HG03280 (cell line): ENCODE data around the gene ZBTB45.
A peak's percentile ranks its signal among the peaks of the same experiment; 100 is the strongest.

ENCODE experiments used
- ATAC-seq: cut with Tn5 transposase; IDR thresholded peaks from one replicate; pipeline ENCODE4 v1.9.1; 2021; ENCODE audit warnings: mild to moderate bottlenecking, moderate library complexity; ENCODE audit not compliant: unreplicated experiment

Gene ZBTB45

GRCh38 chr19:58555369-58555885, 35.8 kb upstream of the ZBTB45 start:
- no peak for ATAC-seq

GRCh38 chr19:58554494-58555368, 35.1 kb upstream of the ZBTB45 start, which contains the start of gene CHMP2A:
CHMP2A (minus strand) TSS chr19:58555105; CDS start chr19:58554212, 893 bp downstream.
- ATAC-seq, result peak; percentile 36

GRCh38 chr19:58553799-58554493, 34.3 kb upstream of the ZBTB45 start:
- ATAC-seq, result no peak

DNA sequence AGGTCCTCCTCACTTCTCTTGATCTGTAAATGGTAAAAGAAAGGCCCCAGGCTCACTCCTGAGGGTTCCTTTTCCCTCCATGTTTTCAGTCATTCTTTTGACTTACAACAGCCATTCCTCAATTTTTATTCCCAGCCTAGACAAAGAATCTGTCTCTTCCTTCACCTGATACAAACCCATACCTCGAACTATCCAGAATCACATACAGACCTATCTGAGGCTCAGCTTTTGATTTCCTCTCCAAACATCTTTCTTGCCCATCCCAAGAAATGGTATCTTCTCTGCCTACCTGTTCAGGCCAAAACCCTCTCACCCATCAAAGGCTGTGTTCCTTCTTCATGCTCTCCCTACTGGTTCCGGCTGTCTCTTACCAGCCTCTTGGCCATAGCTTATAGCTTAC, 33.0 kb upstream of the ZBTB45 start:
- ATAC-seq, result no peak

- ATAC-seq, result no peak
Measured at GRCh38 chr19:58551577-58552471, 32.2 kb upstream of the ZBTB45 start.

GRCh38 chr19:58551123-58551497, 31.5 kb upstream of the ZBTB45 start:
- no peak for ATAC-seq

- ATAC-seq, result no peak
Measured at GRCh38 chr19:58550362-58551122, 30.9 kb upstream of the ZBTB45 start.

GRCh38 chr19:58549664-58550361, 30.2 kb upstream of the ZBTB45 start:
- ATAC-seq, result no peak

- ATAC-seq, result no peak
Measured at GRCh38 chr19:58548859-58549663, 29.5 kb upstream of the ZBTB45 start.

DNA sequence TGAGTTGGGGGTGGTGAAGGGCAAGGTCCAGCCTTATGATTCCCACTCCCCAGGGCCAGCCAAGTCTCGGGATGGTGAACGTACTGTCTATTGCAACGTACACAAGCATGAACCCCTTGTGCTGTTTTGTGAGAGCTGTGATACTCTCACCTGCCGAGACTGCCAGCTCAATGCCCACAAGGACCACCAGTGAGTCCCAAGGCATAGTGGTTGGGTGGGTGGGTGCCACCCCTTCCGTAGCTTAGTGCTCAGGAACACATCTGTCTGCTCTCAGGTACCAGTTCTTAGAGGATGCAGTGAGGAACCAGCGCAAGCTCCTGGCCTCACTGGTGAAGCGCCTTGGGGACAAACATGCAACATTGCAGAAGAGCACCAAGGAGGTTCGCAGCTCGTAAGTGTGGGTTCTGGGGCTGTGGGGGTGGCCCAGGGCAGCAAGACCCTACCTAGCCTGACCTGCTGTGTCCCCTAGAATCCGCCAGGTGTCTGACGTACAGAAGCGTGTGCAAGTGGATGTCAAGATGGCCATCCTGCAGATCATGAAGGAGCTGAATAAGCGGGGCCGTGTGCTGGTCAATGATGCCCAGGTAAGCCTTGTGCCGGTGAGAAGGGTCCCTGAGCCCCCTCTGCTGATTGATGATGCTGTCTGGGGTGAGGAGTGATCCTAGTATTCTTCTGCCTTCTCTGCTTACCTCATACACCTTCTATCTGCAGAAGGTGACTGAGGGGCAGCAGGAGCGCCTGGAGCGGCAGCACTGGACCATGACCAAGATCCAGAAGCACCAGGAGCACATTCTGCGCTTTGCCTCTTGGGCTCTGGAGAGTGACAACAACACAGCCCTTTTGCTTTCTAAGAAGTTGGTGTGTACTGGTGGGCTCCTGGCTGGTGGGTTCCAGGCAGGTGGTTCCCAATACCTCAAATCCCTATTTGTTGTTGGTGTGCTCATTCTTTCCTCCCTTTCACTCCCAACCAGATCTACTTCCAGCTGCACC, 28.0 kb upstream of the ZBTB45 start:
- ATAC-seq, result no peak

DNA sequence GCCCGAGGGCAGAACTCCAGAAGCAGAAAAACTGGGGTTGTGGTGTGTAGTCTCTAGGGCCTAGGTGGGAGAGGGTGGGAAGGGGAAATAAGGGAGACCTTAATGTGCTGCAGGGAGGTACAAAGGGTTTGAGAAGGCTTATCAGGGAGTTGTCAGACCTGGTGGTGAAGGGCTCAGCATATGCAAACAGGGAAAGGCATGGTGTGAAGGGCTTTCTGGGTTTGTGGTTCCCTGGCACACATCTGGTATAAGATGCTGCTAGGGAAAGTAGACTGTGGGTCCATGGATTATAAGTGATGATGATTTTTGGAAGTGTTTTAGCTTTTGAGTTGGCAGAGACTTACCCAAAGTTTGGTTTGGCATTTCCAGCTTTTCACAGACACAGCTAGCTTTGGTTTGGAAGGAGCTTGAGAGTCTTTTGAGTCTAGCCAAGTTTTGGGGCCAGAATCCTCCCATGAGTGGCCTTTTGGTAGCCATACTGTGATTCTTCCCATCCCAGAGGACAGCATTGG, 26.5 kb upstream of the ZBTB45 start:
- no peak for ATAC-seq

DNA sequence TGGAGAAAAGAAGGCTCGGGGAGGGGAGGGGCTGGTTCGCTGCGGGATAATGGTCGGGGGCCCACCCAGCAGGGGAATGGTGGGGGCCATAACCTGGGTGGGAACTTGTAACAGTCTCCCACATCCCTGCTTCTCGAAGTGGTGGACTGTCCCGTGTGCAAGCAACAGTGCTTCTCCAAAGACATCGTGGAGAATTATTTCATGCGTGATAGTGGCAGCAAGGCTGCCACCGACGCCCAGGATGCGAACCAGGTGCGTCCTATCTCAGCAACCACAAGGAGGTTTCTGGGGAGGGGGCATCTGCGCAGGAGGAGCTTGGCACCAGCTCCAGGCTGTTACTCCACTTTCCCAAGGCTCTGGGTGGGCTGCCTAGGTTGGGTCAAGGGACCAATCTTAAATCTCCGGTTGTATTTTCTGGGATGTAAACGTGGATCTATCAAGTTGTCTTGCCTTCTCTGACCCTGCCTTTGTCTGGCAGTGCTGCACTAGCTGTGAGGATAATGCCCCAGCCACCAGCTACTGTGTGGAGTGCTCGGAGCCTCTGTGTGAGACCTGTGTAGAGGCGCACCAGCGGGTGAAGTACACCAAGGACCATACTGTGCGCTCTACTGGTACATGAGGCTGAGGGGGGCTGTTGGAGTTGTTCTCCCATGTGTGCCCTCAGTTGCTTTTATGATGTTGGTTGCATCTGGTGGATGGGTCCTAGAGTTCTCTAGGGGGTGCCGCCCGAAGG, 25.8 kb upstream of the ZBTB45 start:
- ATAC-seq, result no peak

DNA sequence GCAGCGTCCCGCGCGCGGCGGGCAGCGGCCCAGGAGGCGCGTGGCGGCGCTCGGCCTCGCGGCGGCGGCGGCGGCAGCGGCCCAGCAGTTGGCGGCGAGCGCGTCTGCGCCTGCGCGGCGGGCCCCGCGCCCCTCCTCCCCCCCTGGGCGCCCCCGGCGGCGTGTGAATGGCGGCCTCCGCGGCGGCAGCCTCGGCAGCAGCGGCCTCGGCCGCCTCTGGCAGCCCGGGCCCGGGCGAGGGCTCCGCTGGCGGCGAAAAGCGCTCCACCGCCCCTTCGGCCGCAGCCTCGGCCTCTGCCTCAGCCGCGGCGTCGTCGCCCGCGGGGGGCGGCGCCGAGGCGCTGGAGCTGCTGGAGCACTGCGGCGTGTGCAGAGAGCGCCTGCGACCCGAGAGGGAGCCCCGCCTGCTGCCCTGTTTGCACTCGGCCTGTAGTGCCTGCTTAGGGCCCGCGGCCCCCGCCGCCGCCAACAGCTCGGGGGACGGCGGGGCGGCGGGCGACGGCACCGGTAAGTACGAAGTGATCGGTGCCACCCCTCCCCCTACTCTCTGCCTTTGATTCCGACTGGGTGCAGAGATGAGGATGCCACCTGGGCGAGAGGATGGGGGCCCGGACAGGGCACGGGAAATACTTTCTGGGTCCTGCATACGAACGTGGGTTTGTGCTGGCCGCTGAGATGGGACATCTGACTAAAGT, 25.1 kb upstream of the ZBTB45 start:
- peak; percentile 57 for ATAC-seq

- peak; percentile 73 for ATAC-seq
Measured at GRCh38 chr19:58543826-58544590, 24.4 kb upstream of the ZBTB45 start, which contains the start of gene TRIM28. TRIM28 (plus strand) TSS chr19:58544064; CDS start chr19:58544758, 694 bp downstream.
